HL-60 (cell line): ENCODE results near the gene UPK1A.
A peak's percentile ranks its signal among the peaks of the same experiment; 100 is the strongest.

Experiments
- DNase-seq, 2 experiments: peaks; one replicate each; pipeline ENCODE4 v3.0.0-alpha.2; 2010 to 2020; ENCODE audit warnings: low read depth in 1 of 2, low spot score in 1 of 2
- H3K27ac ChIP-seq: fragments of 250-450 bp; sonication (Bioruptor Pico); replicated peaks from 2 replicates; pipeline ENCODE4 v1.5.1; 2020; ENCODE audit warnings: mild to moderate bottlenecking, moderate library complexity
- H3K27me3 ChIP-seq: fragments of 250-450 bp; sonication (Bioruptor Pico); 2 replicates; pipeline ENCODE4 v1.5.1; 2021; ENCODE audit warnings: mild to moderate bottlenecking, moderate library complexity; ENCODE audit not compliant: insufficient read depth, poor library complexity, severe bottlenecking
- H3K4me3 ChIP-seq: replicated peaks from 2 replicates; pipeline ENCODE4 v1.5.1; 2011; ENCODE audit warnings: mild to moderate bottlenecking, control low read depth, low read length; ENCODE audit not compliant: insufficient read depth
- CTCF ChIP-seq: IDR thresholded peaks from one replicate; pipeline ENCODE4 v1.5.1; 2011; ENCODE audit warnings: low read length, control low read depth, inconsistent platforms; ENCODE audit not compliant: insufficient read depth
- GABPA ChIP-seq: IDR thresholded peaks from 2 replicates; pipeline ENCODE4 v1.6.1; 2012; ENCODE audit warnings: low read depth
- POLR2AphosphoS5 ChIP-seq: IDR thresholded peaks from 2 replicates; pipeline ENCODE4 v1.6.1; 2012; ENCODE audit warnings: low read depth
- SPI1 ChIP-seq: IDR thresholded peaks from 2 replicates; pipeline ENCODE4 v1.6.1; 2012; ENCODE audit warnings: low read depth, mild to moderate bottlenecking, borderline replicate concordance
- TF ChIP-seq, protein P1 (sequence below): IDR thresholded peaks from 2 replicates; pipeline ENCODE4 v1.6.1; 2012; ENCODE audit warnings: low read depth; ENCODE audit not compliant: insufficient replicate concordance

UPK1A gene

DNA sequence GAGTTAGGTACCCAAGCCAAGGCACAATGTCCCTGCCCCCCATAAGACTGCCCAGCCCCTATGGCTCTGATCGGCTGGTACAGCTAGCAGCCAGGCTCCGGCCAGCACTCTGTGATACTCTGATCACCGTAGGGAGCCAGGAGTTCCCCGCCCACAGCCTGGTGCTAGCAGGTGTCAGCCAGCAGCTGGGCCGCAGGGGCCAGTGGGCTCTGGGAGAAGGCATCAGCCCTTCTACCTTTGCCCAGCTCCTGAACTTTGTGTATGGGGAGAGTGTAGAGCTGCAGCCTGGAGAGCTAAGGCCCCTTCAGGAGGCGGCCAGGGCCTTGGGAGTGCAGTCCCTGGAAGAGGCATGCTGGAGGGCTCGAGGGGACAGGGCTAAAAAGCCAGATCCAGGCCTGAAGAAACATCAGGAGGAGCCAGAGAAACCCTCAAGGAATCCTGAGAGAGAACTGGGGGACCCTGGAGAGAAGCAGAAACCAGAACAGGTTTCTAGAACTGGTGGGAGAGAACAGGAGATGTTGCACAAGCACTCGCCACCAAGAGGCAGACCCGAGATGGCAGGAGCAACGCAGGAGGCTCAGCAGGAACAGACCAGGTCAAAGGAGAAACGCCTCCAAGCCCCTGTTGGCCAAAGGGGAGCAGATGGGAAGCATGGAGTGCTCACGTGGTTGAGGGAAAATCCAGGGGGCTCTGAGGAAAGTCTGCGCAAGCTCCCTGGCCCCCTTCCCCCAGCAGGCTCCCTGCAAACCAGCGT lies 48.5 kb downstream of the UPK1A start:
- peak in 1 of 2 experiments; percentile 59 for DNase-seq
- TF ChIP-seq POLR2AphosphoS5, result no peak
- TF ChIP-seq, protein P1, sequence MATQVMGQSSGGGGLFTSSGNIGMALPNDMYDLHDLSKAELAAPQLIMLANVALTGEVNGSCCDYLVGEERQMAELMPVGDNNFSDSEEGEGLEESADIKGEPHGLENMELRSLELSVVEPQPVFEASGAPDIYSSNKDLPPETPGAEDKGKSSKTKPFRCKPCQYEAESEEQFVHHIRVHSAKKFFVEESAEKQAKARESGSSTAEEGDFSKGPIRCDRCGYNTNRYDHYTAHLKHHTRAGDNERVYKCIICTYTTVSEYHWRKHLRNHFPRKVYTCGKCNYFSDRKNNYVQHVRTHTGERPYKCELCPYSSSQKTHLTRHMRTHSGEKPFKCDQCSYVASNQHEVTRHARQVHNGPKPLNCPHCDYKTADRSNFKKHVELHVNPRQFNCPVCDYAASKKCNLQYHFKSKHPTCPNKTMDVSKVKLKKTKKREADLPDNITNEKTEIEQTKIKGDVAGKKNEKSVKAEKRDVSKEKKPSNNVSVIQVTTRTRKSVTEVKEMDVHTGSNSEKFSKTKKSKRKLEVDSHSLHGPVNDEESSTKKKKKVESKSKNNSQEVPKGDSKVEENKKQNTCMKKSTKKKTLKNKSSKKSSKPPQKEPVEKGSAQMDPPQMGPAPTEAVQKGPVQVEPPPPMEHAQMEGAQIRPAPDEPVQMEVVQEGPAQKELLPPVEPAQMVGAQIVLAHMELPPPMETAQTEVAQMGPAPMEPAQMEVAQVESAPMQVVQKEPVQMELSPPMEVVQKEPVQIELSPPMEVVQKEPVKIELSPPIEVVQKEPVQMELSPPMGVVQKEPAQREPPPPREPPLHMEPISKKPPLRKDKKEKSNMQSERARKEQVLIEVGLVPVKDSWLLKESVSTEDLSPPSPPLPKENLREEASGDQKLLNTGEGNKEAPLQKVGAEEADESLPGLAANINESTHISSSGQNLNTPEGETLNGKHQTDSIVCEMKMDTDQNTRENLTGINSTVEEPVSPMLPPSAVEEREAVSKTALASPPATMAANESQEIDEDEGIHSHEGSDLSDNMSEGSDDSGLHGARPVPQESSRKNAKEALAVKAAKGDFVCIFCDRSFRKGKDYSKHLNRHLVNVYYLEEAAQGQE, result no peak
- no peak for TF ChIP-seq SPI1
- no peak for TF ChIP-seq GABPA
- TF ChIP-seq CTCF, result no peak
- Histone ChIP-seq H3K27me3 (no peaks in the 10 kb centered on the region), H3K27ac (peak overlapping the region; percentile 20; the same call in 1 of the 2 replicates), H3K4me3 (no peak overlapping the region)

GRCh38 chr19:35715355-35715809 lies 49.1 kb downstream of the UPK1A start:
- no peak for TF ChIP-seq SPI1
- TF ChIP-seq, protein P1, result no peak
- no peak for TF ChIP-seq POLR2AphosphoS5
- no peak for TF ChIP-seq GABPA
- TF ChIP-seq CTCF, result no peak
- no peak overlapping the region for H3K27ac ChIP-seq
- no peak overlapping the region for H3K4me3 ChIP-seq
- H3K27me3 ChIP-seq, result no peaks in the 10 kb centered on the region
- no peak for DNase-seq

DNA sequence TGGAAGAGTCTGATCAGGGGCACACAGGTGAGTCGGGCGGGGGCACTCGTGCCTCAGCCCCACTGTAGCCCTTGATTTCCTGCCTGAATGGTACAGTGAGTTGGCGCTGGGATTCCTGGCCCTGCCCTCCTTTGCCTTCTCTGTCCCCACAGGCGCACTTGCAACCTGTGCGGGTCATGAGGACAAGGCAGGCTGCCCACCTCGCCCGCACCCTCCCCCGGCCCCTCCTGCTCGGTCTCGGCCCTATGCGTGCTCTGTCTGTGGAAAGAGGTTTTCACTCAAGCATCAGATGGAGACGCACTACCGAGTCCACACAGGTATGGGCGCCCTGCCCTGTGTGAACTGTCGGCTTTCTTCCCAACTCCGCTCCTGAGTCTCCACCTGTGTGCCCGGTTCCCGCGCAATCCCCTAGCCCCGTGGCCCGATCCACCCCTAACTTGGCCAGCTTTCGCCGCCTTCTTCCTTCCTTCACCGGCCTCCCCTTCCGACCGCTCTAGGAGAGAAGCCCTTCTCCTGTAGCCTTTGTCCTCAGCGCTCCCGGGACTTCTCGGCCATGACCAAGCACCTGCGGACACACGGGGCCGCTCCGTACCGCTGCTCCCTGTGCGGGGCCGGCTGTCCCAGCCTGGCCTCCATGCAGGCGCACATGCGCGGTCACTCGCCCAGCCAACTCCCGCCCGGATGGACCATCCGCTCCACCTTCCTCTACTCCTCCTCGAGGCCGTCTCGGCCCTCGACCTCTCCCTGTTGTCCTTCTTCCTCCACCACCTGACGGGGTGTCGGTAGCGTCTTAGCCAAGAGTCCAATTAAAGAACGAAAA lies 49.9 kb downstream of the UPK1A start:
- peak overlapping the region; percentile 73 for H3K27ac ChIP-seq
- DNase-seq, result no peak
- TF ChIP-seq SPI1 (no peak), POLR2AphosphoS5 (no peak), CTCF (no peak), GABPA (no peak)
- TF ChIP-seq, protein P1, result no peak
- H3K27me3 ChIP-seq, result no peaks in the 10 kb centered on the region
- peak overlapping the region; percentile 92 for H3K4me3 ChIP-seq
